NCI-H1105 (cell line): Measurements from ENCODE around the gene CHSY3.

ENCODE experiments used
- DNase-seq: peaks from one replicate; lab custom pipeline; 2025; lab: John Stamatoyannopoulos, UW

CHSY3 gene

DNA sequence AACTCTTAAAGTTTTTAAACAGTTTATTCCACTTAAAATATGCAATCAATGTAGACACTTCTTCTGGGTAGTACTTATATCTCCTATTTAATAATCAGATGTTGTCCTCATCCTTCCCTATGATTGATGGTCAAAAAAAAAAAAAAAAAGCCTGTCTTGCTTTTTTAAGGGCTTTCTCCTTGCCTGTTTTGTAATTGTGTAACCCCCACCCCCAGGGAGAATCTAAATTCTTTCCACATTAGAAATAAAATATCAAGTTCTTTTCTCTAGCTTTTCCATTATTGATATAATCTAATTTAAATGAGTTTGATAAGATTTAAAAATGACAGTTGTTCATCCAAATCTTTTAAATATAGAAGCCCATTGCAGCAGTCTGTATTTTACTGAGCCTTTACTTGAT, 119.7 kb downstream of the CHSY3 start:
- no peak for DNase-seq

DNA sequence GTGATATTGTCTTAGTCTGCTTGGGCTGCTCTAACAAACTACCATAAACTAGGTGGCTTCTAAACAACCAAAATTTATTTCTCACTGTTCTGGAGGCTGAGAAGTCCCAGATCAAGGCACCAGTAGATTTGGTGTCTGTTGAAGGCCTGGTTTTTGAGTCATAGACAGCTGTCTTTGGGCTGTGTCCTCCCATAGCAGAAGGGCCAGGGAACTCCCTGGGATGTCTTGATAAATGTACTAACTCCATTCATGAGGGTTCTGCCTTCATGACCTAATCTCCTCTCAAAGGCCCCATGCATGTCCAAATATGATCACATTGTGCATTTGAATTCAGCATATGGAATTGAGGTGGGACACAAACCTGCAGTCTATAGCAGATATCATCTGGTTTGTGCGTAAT, 121.2 kb downstream of the CHSY3 start:
- DNase-seq: no peak

DNA sequence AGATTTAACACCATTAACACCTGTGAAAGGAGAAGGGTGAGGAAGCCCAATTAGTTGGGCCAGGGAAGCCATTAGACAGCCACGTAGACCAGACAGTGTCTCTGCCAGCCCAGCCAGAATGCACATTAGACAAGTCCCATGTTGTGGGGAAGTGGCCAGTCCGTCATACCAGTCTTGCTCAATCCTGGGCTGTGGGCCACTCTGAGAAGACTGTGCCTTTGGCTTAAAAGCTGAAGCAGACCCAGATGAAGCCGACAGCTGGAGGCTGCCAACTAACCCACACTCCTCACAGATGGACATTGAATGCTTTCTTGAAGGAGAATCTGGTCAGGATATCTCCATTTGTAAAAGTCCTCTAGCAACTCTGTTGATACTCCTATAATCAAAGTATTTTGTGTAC, 128.5 kb downstream of the CHSY3 start:
- DNase-seq: no peak

DNA sequence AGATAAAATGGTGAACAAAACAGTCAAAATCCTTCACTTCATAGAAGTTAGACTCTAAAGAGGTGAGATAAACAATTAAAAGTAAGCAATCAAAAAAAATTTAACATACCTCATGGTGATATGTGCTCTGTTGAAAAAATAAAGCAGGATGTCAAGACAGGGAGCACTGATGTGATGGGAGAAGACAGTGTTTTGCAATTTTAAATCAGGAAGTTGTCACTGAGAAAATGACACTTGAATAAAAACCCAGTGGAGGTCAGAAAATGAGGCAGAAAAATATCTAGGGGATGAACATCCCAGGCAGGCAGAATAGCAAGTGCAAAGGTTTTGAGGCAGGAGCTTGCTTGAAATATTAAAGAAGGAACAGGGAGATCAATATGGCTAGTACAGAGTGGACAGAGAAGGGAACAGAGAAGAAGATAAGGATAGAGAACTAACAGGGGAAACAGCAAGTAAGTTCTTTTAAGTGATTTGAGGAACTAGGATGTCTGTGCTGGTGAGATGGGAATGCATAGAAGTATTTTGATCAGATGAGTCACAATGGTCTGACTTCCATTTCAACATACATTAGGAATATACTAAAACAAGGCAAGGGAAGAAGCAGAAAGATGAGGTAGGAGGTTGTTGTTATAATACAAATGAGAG, 130.4 kb downstream of the CHSY3 start:
- DNase-seq: no peak

DNA sequence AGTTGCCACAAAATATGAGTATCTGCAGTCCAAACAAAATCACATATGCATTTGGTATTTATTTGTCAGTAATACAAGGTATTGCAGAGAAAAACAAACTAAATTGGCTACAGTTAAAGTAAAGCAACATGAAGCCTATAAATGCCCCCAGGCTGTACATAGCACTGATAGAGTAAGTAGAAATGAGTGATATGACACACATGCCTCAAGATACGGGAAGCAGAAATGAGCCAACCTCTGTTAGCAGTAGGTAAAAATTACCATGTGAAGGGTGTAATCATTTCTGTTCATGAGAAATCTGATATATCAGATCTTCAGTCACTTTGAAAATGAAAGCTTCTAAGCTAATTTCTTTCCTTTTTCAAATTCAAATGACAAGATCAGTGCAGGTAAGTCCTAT, 131.1 kb downstream of the CHSY3 start:
- no peak for DNase-seq

DNA sequence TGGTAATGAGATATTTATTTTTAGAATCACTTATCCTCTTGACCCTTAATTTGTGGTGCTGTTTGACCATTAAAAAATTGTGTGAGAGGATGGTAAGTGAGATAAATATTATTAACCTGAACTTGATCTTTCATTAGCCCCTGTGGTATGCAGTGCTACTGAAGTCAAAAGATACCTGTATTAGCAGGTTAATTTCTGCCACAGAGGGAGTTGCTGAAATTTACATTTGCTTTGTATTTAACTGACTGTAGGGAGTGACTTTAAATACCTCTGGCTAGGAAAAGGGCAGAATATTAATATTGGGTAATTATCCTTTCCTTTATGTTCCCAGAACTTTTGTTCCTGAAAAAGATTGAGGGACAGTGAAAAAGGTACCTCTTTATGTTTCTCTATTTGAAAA, 133.6 kb downstream of the CHSY3 start:
- no peak for DNase-seq

DNA sequence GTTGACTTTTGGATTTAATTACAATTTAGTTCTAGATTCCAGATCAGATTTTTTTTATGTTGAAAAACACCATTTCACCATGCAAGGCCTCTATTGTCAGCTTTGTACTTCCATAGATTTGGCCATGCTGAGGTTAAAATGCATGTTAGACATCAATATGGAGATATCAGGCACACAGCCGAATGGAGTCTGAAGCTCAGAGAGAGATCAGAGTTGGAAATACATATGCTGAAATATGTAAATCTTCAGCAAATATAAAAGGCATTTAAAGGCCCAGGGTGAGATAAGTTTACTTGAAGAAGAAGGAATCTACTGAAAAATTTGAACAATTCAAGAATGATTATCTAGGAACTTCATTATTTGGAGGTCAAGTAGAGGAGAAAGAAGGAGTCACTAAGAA, 139.6 kb downstream of the CHSY3 start:
- no peak for DNase-seq

DNA sequence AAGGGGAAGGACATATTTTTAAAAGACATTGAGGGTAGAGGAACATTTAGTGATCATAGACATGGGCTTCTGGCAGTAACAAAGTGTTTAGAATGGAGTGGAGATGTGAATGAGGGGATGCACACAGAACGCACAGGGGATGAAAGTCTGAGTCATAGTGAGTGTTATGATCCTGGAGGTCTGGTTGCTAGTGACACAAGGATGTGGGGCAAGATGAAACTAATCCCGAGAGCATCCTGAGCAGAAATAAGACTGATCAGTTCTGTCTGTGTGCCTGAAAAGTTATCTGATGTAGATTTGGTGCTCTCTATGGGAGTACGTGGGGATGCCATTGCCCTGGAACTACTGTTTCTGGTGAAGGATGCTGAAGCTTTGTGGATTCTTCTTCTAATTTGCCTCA, 141.1 kb downstream of the CHSY3 start:
- no peak for DNase-seq

DNA sequence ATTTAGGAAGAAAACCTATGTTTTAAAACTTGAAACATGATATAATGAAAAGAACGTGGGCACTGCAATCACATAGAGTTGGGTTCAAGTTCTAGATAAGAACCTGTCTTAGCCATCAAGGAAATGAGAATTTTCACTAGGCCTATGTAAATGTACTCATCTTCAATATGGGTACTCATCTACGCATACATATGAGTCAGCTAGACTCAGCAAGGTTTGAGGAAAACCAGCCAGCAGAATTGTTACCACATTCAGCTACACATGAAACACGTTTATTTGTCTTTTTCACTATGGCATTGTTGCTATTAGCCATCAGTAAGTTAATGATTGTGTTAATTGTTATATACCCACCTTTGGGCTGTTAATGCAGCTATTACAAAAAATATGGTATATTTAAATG, 146.3 kb downstream of the CHSY3 start:
- DNase-seq: no peak

DNA sequence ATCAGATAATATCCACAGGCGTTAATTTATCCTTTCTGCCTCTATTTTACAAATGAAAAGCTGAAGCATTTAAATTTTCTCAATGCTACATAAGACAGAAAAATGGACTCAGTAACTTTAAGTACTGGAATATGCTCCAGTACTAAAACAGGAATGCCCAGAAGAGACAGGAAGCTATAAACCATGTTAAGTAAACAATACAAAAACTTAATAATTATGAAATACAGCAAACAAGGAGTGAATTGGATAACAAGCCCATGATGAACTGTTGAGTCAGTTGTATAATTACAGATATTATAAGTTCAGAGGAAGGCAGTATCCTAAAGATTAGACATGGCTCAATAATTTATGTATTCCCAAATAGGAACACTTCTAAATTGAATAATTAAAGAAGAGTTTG, 148.5 kb downstream of the CHSY3 start:
- DNase-seq: no peak

DNA sequence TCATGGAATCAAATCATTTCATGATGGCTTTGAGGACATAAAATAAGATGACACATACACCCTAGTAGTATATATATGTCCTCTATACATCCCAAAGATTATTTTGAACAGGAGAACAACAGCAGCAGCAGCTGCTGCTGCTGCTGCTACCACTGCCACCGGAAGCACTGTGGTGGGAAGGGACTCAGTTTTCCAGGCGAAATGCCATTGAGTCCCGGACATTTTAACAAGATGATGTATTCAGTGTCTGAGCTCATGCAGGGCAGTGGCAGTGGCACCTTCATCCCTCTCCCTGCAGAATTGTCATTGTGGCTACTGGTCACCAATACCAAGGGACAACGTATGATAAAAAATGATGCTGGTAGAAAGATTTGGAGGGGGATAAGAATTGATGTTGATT, 151.3 kb downstream of the CHSY3 start:
- no peak for DNase-seq

DNA sequence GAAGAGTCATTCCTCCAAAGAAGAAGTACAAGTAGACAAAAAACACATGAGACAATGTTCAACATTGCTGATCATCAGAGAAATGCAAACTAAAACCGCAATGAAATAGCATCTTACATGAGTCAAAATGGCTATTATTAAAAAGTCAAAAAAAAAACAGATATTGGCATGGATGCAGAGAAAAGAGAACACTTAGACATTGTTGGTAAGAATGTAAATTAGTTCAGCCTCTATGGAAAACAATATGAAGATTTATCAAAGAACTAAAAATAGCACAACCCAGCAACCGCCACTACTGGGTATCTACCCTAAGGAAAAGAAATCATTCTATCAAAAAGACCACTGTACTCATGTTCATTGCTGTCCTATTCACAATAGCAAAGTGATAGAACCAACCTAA, 157.5 kb downstream of the CHSY3 start:
- no peak for DNase-seq

DNA sequence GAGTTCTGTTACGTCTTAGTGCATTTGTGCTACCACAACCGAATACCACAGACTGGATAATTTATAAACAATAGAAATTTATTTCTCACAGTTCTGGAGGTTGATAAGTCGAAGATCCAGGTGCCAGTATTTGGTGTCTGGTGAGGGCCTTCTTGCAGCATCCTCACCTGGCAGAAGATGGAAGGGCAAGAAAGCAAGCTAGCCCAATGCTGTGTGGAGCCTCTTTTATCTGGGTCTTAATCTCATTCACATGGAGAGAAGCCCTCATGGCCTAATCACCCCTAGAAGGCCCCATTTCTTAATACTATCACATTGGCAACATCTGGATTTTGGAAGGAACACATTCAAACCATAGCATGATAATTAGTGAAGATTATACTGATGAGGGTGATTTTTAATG, 159.3 kb downstream of the CHSY3 start:
- no peak for DNase-seq

DNA sequence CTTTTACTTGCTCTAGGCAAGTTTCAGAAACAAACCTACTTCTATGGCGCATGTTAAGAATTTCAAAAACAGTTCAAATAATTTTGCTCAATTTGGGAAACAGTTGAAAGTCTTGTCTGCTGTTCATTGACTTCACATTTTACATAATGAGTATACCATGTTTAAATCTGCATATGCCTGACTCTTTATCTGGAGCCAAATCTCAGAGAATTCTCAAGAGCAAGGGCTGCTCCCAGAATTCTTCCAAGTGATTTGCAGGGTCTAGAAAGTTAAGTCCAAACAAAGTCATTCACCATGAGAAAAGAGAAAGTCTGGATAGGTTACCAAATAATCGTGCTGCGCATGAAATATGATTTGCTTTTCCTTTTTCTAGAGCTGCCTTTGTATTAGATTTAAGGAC, 160.2 kb downstream of the CHSY3 start:
- no peak for DNase-seq

DNA sequence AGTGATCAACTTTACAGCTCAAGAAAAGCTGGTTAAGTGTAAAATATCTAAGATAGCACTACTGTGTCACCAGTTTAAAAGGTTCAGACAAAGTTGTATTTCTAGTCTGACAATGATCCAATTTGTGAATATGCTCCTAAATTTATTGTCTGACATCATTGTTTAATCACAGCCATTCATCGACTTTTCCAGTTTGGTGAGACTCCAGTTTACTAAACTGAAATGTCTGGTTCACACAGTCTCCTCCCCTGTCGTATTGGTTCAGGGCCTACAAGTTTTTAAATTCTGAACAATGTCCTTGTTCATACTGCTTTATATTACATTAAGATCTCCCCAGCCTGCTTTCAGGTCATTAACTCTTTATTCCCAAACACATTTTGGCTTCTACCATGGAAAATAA, 161.4 kb downstream of the CHSY3 start:
- no peak for DNase-seq

DNA sequence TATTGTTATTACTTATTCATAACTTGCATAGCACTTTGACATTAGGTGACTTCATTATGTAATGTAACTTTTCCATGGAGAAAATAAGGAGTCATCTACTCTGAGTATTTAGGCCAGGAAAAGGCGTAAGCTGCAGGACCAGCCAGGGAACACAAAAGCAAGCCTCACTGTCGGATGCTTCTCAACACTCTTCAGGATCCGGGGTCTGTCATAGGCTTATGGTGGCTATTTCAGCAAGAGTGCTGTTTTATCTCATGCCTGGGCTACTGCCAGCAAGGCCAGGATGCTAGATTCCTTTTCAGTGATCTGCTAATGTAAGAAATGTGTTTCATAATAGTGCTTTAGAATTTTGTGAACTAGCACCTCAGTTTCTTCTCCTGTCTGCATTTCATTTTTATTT, 162.4 kb downstream of the CHSY3 start:
- no peak for DNase-seq

DNA sequence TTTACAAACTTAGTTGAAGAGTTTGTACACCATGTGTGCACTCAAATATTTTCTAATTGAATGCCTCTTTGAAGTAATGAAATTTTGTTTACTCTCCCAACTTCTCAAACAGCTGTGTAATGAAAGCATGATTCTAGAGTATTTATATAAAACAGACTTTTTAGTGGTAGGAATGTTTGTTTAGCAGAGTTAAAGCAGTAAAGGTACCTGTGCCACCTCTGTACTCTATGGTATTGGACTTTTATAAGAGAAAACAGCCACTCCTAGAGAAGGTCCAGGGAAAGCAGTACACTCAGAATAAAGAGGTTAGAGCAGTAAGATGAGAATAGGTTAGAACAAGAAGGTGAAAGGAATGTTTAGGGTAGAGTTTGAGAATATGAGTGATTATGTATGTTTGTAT, 163.1 kb downstream of the CHSY3 start:
- no peak for DNase-seq

DNA sequence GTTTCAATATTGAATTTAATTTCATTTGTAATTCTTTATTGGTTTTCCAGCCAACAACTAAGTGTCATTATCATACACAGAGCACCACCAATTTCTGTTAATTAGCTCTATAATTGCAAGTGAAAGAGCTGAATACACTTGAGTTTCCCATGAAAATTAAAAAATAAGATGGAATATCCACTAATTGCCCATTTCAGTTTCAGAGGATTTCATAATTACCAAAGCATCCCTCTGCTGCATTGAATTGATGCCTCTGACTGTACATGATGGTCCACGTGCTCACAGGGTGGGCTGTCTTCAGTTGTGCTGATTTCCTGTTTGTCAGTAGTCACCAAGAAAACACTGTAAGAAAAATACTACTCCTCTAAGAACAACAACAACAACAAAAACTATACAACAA, 163.8 kb downstream of the CHSY3 start:
- DNase-seq: no peak

DNA sequence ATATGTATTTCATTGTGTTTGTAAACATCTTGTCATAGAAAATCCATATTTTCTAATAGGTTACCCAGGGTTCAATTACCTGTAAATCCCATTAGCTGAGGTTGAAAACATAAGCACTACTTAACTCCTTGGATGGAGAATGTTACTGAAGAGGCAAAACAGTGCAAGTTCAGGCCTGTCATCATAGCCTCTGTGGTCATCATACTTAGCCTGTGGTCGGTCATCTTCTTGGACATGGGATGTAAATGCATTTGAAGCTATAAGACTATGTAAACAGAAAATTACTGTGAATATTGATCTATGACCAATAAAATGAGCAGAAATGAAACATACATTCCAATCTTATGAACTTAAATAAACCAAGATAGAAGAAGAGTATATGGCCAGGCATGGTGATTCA, 164.7 kb downstream of the CHSY3 start:
- no peak for DNase-seq

DNA sequence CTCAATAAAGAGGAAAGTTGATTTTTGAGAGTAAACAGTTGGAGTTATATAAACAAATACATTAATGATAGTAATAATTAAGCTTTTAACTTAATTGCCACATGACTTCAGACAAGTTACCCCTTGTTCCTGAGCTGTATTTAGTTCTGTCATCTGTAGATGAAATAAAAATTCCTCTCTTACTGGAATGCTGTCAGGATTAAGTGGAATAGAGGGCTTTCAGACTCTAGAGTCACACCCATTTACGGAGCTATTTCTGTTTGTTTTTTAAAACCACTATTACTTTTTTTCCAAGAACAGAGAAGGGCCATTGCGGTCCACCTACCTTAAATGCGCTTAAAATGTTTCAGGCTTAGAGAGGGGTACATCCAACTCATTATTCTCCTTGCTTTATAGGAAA, 170.6 kb downstream of the CHSY3 start:
- DNase-seq: no peak

DNA sequence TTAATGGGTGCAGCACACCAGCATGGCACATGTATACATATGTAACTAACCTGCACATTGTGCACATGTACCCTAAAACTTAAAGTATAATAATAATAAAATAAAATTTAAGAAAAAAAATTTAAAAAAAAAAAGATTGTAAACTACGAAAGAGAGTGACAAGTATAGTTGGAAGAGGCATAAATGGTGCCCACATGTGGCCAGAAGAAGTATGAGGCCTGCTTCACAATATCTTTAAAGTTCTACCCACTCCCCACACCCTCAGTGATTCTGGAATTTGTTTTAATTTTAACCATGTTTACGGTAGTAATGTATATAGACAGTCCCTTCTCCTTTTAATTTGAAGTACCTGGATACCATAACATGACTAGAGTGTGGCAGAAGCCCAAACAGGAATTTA, 172.7 kb downstream of the CHSY3 start:
- DNase-seq: no peak

DNA sequence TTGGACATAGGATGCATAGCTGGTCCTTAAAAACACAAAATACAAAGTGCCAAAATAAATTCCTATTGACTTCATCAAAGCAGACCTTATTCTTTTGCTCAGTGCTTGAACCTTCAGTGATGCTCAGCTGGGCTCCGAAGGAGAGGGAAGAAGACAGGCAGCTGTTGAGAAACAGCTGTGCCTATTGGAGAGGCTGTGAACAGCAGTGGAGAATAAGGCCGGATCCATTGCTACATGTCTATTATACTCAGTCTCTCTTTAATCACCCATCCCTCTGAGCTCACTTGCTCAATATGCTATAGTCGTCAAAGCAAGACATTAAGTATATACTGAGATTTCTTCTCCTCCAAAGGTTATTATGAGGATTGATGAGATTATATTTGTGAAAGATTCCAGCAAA, 174.4 kb downstream of the CHSY3 start:
- no peak for DNase-seq

DNA sequence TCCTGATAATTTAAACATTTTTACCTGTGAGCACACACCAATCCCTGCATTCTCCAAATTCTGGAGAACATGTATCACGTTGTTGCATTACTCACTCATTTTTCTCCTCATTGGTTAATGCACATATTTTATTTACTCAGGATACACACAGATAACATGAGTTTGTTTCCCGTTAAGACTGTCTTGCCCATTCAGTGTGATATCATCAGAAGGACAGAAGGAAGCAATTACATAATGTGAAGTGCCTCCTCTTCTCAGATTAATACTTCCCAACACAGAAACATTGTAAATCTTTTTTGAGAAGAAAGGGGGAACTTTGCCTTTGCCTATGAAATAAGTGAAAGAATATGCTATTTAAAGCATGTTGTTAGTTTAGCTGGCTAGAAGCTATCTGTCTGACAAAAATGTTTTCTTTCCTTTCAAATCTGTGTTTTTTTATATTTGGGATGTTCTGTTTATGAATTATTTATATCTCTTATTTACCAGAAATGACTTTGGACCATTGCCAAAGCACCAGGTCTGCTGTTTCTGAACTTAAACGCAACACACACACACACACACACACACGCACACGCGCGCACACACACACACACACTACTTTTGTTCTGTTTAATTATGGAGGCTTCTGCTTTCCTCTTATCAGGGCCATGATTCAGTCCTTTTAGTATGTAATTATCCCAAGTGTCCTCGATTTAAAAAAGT, 186.5 kb downstream of the CHSY3 start:
- no peak for DNase-seq

DNA sequence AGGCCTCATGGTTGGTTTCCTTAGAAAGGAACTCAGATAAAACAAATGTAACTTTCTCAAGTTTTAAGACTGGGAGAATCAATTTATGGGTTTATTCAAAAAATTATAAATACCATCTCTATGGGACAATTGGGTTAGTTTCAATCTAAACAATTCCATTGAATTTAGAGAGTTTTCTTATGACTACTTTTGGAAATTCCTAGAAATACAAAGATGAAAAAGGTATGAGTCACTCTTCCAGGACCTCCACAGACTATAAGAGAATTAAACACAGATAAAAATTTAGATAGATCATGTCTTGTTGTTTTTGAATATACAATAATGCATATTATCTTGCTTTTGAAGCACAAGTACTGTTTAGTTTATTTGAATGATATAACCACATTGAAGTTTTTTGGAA, 188.7 kb downstream of the CHSY3 start:
- no peak for DNase-seq
